HFFc6 (cell line): Measurements from ENCODE around the gene RCVRN. TPM values are rescaled to one million over a fixed set of nuclear protein-coding genes. Genes with fewer than 3 reads are reported as not detected.

Experiments used
- DNase-seq: peaks from one replicate; pipeline ENCODE4 v3.0.0-alpha.2; 2018
- H3K27ac Mint-ChIP-seq: 2 replicates; pipeline ENCODE4 v1.8.0; 2020; ENCODE audit warnings: mild to moderate bottlenecking, mixed read lengths
- H3K27me3 Mint-ChIP-seq: 2 replicates; pipeline ENCODE4 v1.8.0; 2021; ENCODE audit warnings: mild to moderate bottlenecking, moderate library complexity, mixed read lengths; ENCODE audit not compliant: insufficient read depth
- H3K36me3 Mint-ChIP-seq: 2 replicates; pipeline ENCODE4 v1.8.0; 2021; ENCODE audit warnings: low read depth, mixed read lengths
- H3K4me1 Mint-ChIP-seq: 2 replicates; pipeline ENCODE4 v1.8.0; 2020; ENCODE audit warnings: low read depth, mixed read lengths
- H3K4me3 Mint-ChIP-seq: 2 replicates; pipeline ENCODE4 v1.8.0; 2020; ENCODE audit warnings: mild to moderate bottlenecking, moderate library complexity, mixed read lengths
- H3K9me3 Mint-ChIP-seq: 2 replicates; pipeline ENCODE4 v1.8.0; 2020; ENCODE audit warnings: mild to moderate bottlenecking, mixed read lengths
- total RNA-seq, 6 experiments: library from RNA; stranded (reverse); fragmentation: NEBNext Ultra II Directional; extraction: Animal tissue kit (Norgen Biotek cat#: 25700); gene quantifications; 2 replicates in 1 of 6; 3 replicates in 5 of 6; pipeline ENCODE4 v1.2.3, GENCODE V29; 2021
- TF ChIP-seq, protein P1 (sequence below): fragments of 200-600 bp; sonication (generic); IDR thresholded peaks from 2 replicates; pipeline ENCODE4 v1.5.0; 2021; ENCODE audit warnings: antibody characterized with exemption, mild to moderate bottlenecking

The RCVRN gene
- total RNA-seq, 6 experiments from 2014 or later = not detected

DNA sequence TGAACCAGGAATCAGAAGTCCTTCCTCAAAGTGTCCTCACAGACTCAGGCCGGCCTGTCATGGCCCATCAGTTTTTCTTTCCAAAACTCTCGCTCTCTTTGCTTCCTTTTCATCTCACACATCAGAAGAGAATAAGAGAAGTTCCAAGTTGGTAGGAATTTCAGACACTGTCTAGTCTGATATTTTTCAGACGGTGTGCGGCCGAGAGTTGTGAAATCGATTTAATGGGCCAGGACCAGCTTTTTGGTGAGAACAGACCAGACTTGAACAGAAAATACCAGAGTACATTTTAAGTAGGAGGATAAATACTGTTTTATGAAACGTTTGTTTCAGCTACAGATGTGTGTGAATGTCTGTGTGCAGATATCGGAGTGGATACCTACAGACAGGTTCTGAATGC, 24.8 kb upstream of the RCVRN start:
- Mint-ChIP-seq H3K27me3 (peaks cover 5% of the 10 kb centered on the region), H3K9me3 (no peaks in the 10 kb centered on the region), H3K27ac (no peak overlapping the region), H3K4me1 (peaks cover 8% of the 10 kb centered on the region; the same call in 1 of the 2 replicates), H3K36me3 (no peaks in the 10 kb centered on the region), H3K4me3 (no peak overlapping the region)
- TF ChIP-seq, protein P1, sequence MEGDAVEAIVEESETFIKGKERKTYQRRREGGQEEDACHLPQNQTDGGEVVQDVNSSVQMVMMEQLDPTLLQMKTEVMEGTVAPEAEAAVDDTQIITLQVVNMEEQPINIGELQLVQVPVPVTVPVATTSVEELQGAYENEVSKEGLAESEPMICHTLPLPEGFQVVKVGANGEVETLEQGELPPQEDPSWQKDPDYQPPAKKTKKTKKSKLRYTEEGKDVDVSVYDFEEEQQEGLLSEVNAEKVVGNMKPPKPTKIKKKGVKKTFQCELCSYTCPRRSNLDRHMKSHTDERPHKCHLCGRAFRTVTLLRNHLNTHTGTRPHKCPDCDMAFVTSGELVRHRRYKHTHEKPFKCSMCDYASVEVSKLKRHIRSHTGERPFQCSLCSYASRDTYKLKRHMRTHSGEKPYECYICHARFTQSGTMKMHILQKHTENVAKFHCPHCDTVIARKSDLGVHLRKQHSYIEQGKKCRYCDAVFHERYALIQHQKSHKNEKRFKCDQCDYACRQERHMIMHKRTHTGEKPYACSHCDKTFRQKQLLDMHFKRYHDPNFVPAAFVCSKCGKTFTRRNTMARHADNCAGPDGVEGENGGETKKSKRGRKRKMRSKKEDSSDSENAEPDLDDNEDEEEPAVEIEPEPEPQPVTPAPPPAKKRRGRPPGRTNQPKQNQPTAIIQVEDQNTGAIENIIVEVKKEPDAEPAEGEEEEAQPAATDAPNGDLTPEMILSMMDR = no peak
- no peak for DNase-seq

DNA sequence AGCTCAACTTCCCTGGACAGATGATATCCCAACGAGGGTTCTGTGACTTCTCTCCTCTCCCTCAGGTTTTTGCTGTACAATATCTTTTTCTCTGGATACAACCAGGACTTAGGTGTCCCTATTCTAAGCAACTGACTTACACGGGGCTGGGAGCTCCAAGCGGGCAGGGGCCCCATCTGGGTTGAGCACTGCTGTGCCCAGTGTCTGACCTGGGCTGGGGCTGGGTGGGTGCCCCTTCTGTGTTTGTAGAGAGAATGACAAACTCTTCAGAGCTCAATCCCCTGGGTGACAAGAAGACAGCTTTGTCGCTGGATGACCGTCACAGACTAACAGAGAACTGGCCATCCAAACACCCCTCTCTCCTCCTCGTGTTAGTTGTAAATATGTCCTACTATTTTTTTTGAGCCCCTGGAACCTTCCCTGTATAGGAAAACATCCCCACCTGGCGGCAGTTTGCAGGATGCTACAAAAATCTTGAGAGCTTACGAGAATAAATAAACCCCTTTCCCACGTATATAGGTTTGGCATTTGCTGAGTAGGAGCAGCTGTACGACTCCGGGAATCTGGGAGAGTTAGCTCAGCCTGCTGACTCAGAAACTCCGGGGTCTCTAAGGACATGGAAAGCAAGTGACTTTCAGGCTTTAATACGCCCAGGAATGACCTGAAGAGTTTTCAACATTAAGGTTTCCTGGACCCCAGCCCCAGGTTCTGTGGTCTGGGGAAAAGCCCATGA, 23.7 kb upstream of the RCVRN start:
- TF ChIP-seq, protein P1 = peak; percentile 79
- peak; percentile 74 for DNase-seq
- Mint-ChIP-seq H3K27me3 (peaks cover 5% of the 10 kb centered on the region), H3K9me3 (no peaks in the 10 kb centered on the region), H3K36me3 (no peaks in the 10 kb centered on the region), H3K27ac (no peak overlapping the region), H3K4me1 (peaks cover 8% of the 10 kb centered on the region; the same call in 1 of the 2 replicates), H3K4me3 (no peak overlapping the region)

DNA sequence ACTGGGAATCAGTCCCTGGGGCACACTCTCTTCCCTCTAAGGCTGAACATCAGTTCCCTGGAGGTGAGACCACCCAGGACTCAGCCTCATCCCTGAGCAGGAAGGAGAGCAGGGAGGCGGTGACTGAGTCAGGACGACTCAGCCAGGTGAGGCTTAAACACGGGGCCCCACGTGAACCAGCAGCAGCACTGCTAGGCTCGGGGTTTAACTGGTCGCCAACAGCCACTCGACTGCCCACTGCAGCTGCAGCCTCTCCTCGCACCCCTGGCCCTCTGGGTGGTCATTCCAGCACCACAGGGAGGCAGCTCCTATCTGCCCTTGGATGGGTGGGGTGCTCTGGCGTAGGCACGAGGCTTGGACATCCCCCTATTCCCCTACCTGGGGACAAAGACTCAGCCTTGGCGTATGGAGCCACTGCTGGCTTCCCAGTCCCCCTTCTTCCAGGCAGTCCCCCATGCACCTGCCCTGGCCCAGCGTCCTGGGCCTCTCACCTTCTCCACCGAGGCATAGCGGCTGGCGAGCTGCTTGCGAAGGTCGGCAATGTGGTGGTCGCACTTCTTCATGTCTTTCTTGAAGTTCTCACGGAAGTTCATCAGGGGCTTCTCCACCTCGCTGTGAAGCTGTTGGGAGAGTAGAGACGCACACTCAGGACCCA, 21.2 kb upstream of the RCVRN start:
- TF ChIP-seq, protein P1 = no peak
- DNase-seq = no peak
- H3K4me3 Mint-ChIP-seq = no peak overlapping the region
- H3K27ac Mint-ChIP-seq = no peak overlapping the region
- H3K9me3 Mint-ChIP-seq = no peaks in the 10 kb centered on the region
- no peaks in the 10 kb centered on the region; the same call in 1 of the 2 replicates for H3K4me1 Mint-ChIP-seq
- peaks cover 5% of the 10 kb centered on the region for H3K27me3 Mint-ChIP-seq
- H3K36me3 Mint-ChIP-seq = no peaks in the 10 kb centered on the region

DNA sequence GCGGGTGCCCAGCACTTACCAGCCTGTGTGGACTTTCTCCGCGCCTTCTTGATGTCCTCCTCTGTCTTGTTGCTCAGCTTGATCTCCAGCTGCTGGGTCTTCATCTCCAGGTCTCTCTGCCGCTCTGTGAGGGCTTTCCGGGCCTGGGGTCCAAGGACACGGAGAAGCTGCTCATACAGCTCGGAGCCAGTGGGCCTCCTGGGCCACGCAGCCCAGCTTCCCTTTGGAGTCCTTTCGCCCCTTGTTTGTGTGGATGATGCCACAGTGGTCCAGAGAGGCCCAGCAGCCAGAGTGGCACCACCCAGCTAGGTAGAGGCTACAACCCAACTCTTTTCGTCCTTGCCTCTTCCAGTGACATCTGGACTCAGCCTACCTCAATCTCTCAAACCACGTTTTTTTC, 20.4 kb upstream of the RCVRN start:
- Mint-ChIP-seq H3K27ac (no peak overlapping the region), H3K4me3 (no peak overlapping the region), H3K9me3 (no peaks in the 10 kb centered on the region), H3K4me1 (no peaks in the 10 kb centered on the region; the same call in 1 of the 2 replicates), H3K36me3 (no peaks in the 10 kb centered on the region), H3K27me3 (peaks cover 5% of the 10 kb centered on the region)
- no peak for DNase-seq
- TF ChIP-seq, protein P1 = no peak

DNA sequence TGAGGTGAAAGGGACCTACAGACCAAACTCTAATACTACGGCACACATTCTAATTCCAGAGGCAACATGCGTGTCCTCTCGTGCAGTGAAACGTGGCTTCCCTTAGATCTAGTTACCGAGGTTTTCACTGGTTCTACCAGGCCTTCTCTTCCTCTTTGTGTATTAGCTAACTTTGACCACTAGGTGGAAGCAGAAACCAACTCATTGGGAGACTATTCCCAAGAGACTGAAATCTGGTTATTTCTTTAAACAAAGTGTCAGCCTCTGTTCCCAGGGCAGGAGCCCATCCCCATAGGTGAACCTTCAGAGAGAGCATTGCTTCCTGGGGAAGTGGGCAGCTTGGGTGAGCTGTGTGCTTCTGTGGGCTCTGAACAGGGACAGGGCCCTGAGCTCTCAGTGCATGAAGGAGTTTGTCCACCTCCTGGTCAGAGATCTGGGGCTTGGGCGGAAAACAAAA, 19.7 kb upstream of the RCVRN start:
- TF ChIP-seq, protein P1 = peak; percentile 92
- no peak overlapping the region for H3K4me3 Mint-ChIP-seq
- DNase-seq = peak; percentile 81
- H3K4me1 Mint-ChIP-seq = no peaks in the 10 kb centered on the region; the same call in 1 of the 2 replicates
- H3K36me3 Mint-ChIP-seq = no peaks in the 10 kb centered on the region
- no peaks in the 10 kb centered on the region for H3K9me3 Mint-ChIP-seq
- H3K27ac Mint-ChIP-seq = no peak overlapping the region
- peaks cover 5% of the 10 kb centered on the region for H3K27me3 Mint-ChIP-seq
